ENCODE measurements around the gene ZNF26. TPM values are rescaled to one million over a fixed set of nuclear protein-coding genes. Genes with fewer than 3 reads are reported as not detected.

The ZNF26 gene
- total and polyA plus RNA-seq, 12 donors: 2.3 to 6.2 (median 3.8) TPM

DNA sequence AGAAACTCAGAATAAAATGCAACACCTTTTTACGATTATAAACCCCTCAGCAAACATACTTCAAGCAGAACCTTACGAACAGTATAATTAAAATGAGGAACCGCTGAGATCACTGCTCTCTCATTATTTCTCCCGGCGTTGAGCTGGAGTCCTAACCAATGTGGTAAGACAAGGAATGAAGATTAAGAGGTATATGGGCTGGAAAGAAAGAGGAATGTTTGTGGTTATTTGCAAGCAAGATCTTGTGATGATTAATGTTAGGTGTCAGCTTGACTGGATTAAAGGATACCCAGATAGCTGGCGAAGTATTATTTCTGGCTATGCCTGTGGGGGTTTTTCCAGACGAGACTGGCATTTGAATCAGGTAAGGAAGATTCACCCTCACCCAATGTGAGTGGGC is 40.8 kb downstream of the ZNF26 start:
- Histone ChIP-seq H3K27me3 (no peaks in the 10 kb centered on the region), H3K36me3 (no peaks in the 10 kb centered on the region), H3K4me3 (no peak overlapping the region), H3K4me1 (no peaks in the 10 kb centered on the region), H3K27ac (no peak overlapping the region), H3K9me3 (peaks cover 0 to 96% (median 47%) of the 10 kb centered on the region in 11 donors)
- ATAC-seq (no peak), DNase-seq (no peak)
- intact Hi-C loops (cut with DNase I): no loop called here
- TF ChIP-seq, protein P1, sequence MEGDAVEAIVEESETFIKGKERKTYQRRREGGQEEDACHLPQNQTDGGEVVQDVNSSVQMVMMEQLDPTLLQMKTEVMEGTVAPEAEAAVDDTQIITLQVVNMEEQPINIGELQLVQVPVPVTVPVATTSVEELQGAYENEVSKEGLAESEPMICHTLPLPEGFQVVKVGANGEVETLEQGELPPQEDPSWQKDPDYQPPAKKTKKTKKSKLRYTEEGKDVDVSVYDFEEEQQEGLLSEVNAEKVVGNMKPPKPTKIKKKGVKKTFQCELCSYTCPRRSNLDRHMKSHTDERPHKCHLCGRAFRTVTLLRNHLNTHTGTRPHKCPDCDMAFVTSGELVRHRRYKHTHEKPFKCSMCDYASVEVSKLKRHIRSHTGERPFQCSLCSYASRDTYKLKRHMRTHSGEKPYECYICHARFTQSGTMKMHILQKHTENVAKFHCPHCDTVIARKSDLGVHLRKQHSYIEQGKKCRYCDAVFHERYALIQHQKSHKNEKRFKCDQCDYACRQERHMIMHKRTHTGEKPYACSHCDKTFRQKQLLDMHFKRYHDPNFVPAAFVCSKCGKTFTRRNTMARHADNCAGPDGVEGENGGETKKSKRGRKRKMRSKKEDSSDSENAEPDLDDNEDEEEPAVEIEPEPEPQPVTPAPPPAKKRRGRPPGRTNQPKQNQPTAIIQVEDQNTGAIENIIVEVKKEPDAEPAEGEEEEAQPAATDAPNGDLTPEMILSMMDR (IDR thresholded peaks at IDR 0.05): no peak
- 94% methylated on average over 7 of the region's 7 CpGs for WGBS, 2 donors

- Histone ChIP-seq H3K9me3 (peaks cover 0 to 86% (median 35%) of the 10 kb centered on the region in 11 donors), H3K4me1 (peaks cover 0 to 14% (median 8%) of the 10 kb centered on the region in 9 donors), H3K27ac (peak within 1 kb of the TSS; percentile 52 to 96 (median 93)), H3K36me3 (peaks cover 0 to 42% (median 15%) of the 10 kb centered on the region in 9 donors), H3K4me3 (peak within 1 kb of the TSS; percentile 53 to 90 (median 77)), H3K27me3 (no peaks in the 10 kb centered on the region)
- ATAC-seq (peak; percentile 98 to 100 (median 99)), DNase-seq (peak; percentile 95 to 97)
- 0% methylated on average over 93 to 103 of the region's 103 CpGs for WGBS, 2 donors
- TF ChIP-seq, protein P1 (IDR thresholded peaks at IDR 0.05): peak in 1 of 9 donors; percentile 4
- intact Hi-C loops (cut with DNase I): loop anchor here in 9 of 10 donors (1.0 to 10.0 kb wide), 8 partner anchors 40 to 93 kb away; partner anchors contain the start of genes ZNF26 (in 7 of the 9), ZNF140 (in 5 of the 9), ZNF10 (in 1 of the 9) and ZNF891 (in 1 of the 9)
Measured at GRCh38 chr12:133037207-133038005, 51.2 kb downstream of the ZNF26 start, which contains the start of gene ZNF84. TSS of gene ZNF84 (plus strand) at chr12:133037509. CDS start at chr12:133041468, 3,959 bp downstream.

- ATAC-seq (no peak), DNase-seq (no peak)
- no peaks in the 10 kb centered on the region for H3K27me3 ChIP-seq
- H3K4me1 ChIP-seq: peaks cover 0 to 14% (median 8%) of the 10 kb centered on the region in 9 donors
- intact Hi-C loops (cut with DNase I): loop anchor here in 4 of 10 donors (5.0 to 10.0 kb wide), 4 partner anchors 39 to 53 kb away; partner anchors contain the start of genes ZNF26 (in 3 of the 4) and ZNF140 (in 1 of the 4)
- peaks cover 0 to 51% (median 23%) of the 10 kb centered on the region in 9 donors for H3K36me3 ChIP-seq
- peak overlapping the region in 9 of 10 donors; percentile 90 to 96 (median 94) for H3K27ac ChIP-seq
- H3K9me3 ChIP-seq: peaks cover under 1 to 88% (median 43%) of the 10 kb centered on the region in 11 donors
- WGBS, 2 donors: 51 to 52% methylated on average over 4 of the region's 4 CpGs
- TF ChIP-seq, protein P1 (IDR thresholded peaks at IDR 0.05): no peak
- H3K4me3 ChIP-seq: peak overlapping the region; percentile 53 to 90 (median 77)
Measured at GRCh38 chr12:133038118-133038709, 52.0 kb downstream of the ZNF26 start.

DNA sequence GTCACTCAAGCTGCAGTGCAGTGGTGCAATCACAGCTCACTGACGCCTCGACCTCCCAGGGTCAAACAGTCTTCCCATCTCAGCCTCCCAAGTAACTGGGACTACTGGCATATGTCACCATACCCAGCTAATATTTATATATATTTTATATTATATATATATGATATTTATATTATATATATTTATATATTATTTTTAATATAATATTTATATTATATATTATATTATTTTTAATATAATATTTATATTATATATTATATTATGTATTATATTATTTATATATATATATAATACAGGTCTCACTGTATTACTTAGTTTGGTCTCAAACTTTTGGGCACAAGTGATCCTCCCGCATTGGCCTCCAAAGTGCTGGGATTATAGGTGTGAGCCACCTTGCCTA is 60.5 kb downstream of the ZNF26 start:
- intact Hi-C loops (cut with DNase I): loop anchor here in 1 of 10 donors (10.0 kb wide), 1 partner anchor 122 kb away; no protein-coding TSS in a partner anchor
- peaks cover 0 to 100% (median 97%) of the 10 kb centered on the region in 11 donors for H3K9me3 ChIP-seq
- H3K27ac ChIP-seq: no peak overlapping the region
- peaks cover 22 to 100% (median 95%) of the 10 kb centered on the region in 9 donors for H3K36me3 ChIP-seq
- ATAC-seq (no peak), DNase-seq (no peak)
- TF ChIP-seq, protein P1 (IDR thresholded peaks at IDR 0.05): no peak
- H3K4me3 ChIP-seq: no peak overlapping the region
- no peaks in the 10 kb centered on the region for H3K4me1 ChIP-seq
- WGBS, 2 donors: 98 to 99% methylated on average over 3 of the region's 3 CpGs
- no peaks in the 10 kb centered on the region for H3K27me3 ChIP-seq

All from heart right ventricle (tissue), 16 donors.